ENCODE data around the gene TMEM225B.
A peak's percentile ranks its signal among the peaks of the same experiment; 100 is the strongest.
"Not testable (repeated sequence)": the region's sequence is repeated elsewhere in the genome, so short reads cannot be mapped to it uniquely, and the experiment has no call there.

Gene TMEM225B

GRCh38 chr7:99597762-99598501 is at the start of gene TMEM225B:
TMEM225B (plus strand) TSS chr7:99598267; CDS start chr7:99604389, 6,122 bp downstream.
- Mint-ChIP-seq H3K27ac (no peak within 1 kb of the TSS), H3K27me3 (no peaks in the 10 kb centered on the region), H3K4me1 (no peaks in the 10 kb centered on the region), H3K9me3 (no peaks in the 10 kb centered on the region), H3K4me3 (no peak within 1 kb of the TSS), H3K36me3 (peaks cover 0 to 6% of the 10 kb centered on the region in 2 donors)
- ATAC-seq (replicated peaks): no peak
- DNase-seq: no peak

- DNase-seq; H3K9me3 Mint-ChIP-seq; H3K27ac Mint-ChIP-seq; H3K4me3 Mint-ChIP-seq; H3K27me3 Mint-ChIP-seq; ATAC-seq (replicated peaks): not testable (repeated sequence)
- H3K4me1 Mint-ChIP-seq: peaks cover 15 to 30% of the 10 kb centered on the region in 2 donors
- peaks cover 23 to 39% of the 10 kb centered on the region in 2 donors for H3K36me3 Mint-ChIP-seq
These were observed 48.5 kb upstream of the TMEM225B start for GRCh38 chr7:99549545-99549944.

GRCh38 chr7:99551334-99551733 is 46.7 kb upstream of the TMEM225B start:
- Mint-ChIP-seq H3K36me3 (peaks cover 28 to 40% of the 10 kb centered on the region in 2 donors), H3K27me3 (no peaks in the 10 kb centered on the region), H3K9me3 (peaks cover 0 to 2% of the 10 kb centered on the region in 2 donors), H3K27ac (peak overlapping the region; percentile 96), H3K4me3 (peak overlapping the region; percentile 88 to 94), H3K4me1 (peaks cover 25 to 37% of the 10 kb centered on the region in 2 donors)
- ATAC-seq (replicated peaks) (peak; percentile 10 to 21), DNase-seq (no peak)

GRCh38 chr7:99551767-99552463 is 46.2 kb upstream of the TMEM225B start, which contains the start of gene FAM200A:
FAM200A (minus strand) TSS chr7:99552114; CDS start chr7:99548407, 3,707 bp downstream.
- peak within 1 kb of the TSS; percentile 88 to 94 for H3K4me3 Mint-ChIP-seq
- peaks cover 28 to 40% of the 10 kb centered on the region in 2 donors for H3K36me3 Mint-ChIP-seq
- peaks cover 0 to 2% of the 10 kb centered on the region in 2 donors for H3K9me3 Mint-ChIP-seq
- no peaks in the 10 kb centered on the region for H3K27me3 Mint-ChIP-seq
- peak within 1 kb of the TSS; percentile 96 for H3K27ac Mint-ChIP-seq
- H3K4me1 Mint-ChIP-seq: peaks cover 25 to 40% of the 10 kb centered on the region in 2 donors
- DNase-seq: peak; percentile 76
- peak; percentile 100 for ATAC-seq (replicated peaks)

- H3K36me3 Mint-ChIP-seq: peaks cover 27 to 38% of the 10 kb centered on the region in 2 donors
- H3K27me3 Mint-ChIP-seq: no peaks in the 10 kb centered on the region
- no peak for ATAC-seq (replicated peaks)
- H3K9me3 Mint-ChIP-seq: peaks cover 0 to 2% of the 10 kb centered on the region in 2 donors
- peak overlapping the region in 1 of 2 donors; percentile 37 for H3K4me3 Mint-ChIP-seq
- no peak for DNase-seq
- no peak overlapping the region for H3K27ac Mint-ChIP-seq
- peaks cover 31 to 46% of the 10 kb centered on the region in 2 donors for H3K4me1 Mint-ChIP-seq
These were observed 45.0 kb upstream of the TMEM225B start for GRCh38 chr7:99553039-99553438.

- DNase-seq (no peak), ATAC-seq (replicated peaks) (no peak)
- H3K4me1 Mint-ChIP-seq: peaks cover 31 to 46% of the 10 kb centered on the region in 2 donors
- no peaks in the 10 kb centered on the region for H3K27me3 Mint-ChIP-seq
- H3K36me3 Mint-ChIP-seq: peaks cover 27 to 35% of the 10 kb centered on the region in 2 donors
- no peak overlapping the region for H3K4me3 Mint-ChIP-seq
- no peaks in the 10 kb centered on the region for H3K9me3 Mint-ChIP-seq
- no peak overlapping the region for H3K27ac Mint-ChIP-seq
These were observed 43.1 kb upstream of the TMEM225B start for GRCh38 chr7:99554939-99555338.

- DNase-seq: no peak
- Mint-ChIP-seq H3K9me3 (no peaks in the 10 kb centered on the region), H3K4me3 (peak overlapping the region; percentile 94 to 100), H3K4me1 (peaks cover 33 to 49% of the 10 kb centered on the region in 2 donors), H3K27ac (peak overlapping the region; percentile 88), H3K27me3 (no peaks in the 10 kb centered on the region), H3K36me3 (peaks cover 40 to 42% of the 10 kb centered on the region in 2 donors)
- no peak for ATAC-seq (replicated peaks)
These were observed 40.9 kb upstream of the TMEM225B start for GRCh38 chr7:99557196-99557607.

GRCh38 chr7:99557940-99558305 is 40.1 kb upstream of the TMEM225B start:
- Mint-ChIP-seq H3K27me3 (no peaks in the 10 kb centered on the region), H3K4me1 (peaks cover 37 to 51% of the 10 kb centered on the region in 2 donors), H3K27ac (peak overlapping the region; percentile 99), H3K9me3 (no peaks in the 10 kb centered on the region), H3K36me3 (peaks cover 44 to 46% of the 10 kb centered on the region in 2 donors), H3K4me3 (peak overlapping the region; percentile 94 to 100)
- ATAC-seq (replicated peaks) (peak; percentile 71 to 72), DNase-seq (no peak)

- Mint-ChIP-seq H3K36me3 (peaks cover 42 to 43% of the 10 kb centered on the region in 2 donors), H3K4me3 (peak within 1 kb of the TSS; percentile 94 to 100), H3K27me3 (no peaks in the 10 kb centered on the region), H3K9me3 (no peaks in the 10 kb centered on the region), H3K4me1 (peaks cover 35 to 47% of the 10 kb centered on the region in 2 donors), H3K27ac (peak within 1 kb of the TSS; percentile 99)
- DNase-seq (peak; percentile 83), ATAC-seq (replicated peaks) (peak; percentile 88 to 90)
These were observed 39.5 kb upstream of the TMEM225B start, which contains the start of gene ZNF655 for GRCh38 chr7:99558306-99559174. ZNF655 (plus strand) TSS chr7:99558642; CDS start chr7:99560560, 1,918 bp downstream.

GRCh38 chr7:99559175-99559915 is 38.7 kb upstream of the TMEM225B start:
- ATAC-seq (replicated peaks): no peak
- peak overlapping the region; percentile 94 to 100 for H3K4me3 Mint-ChIP-seq
- no peak for DNase-seq
- H3K9me3 Mint-ChIP-seq: no peaks in the 10 kb centered on the region
- H3K4me1 Mint-ChIP-seq: peaks cover 39 to 55% of the 10 kb centered on the region in 2 donors
- no peaks in the 10 kb centered on the region for H3K27me3 Mint-ChIP-seq
- peak overlapping the region; percentile 99 for H3K27ac Mint-ChIP-seq
- H3K36me3 Mint-ChIP-seq: peaks cover 44 to 45% of the 10 kb centered on the region in 2 donors

- Mint-ChIP-seq H3K4me3 (no peak overlapping the region), H3K36me3 (peaks cover 38 to 46% of the 10 kb centered on the region in 2 donors), H3K27me3 (no peaks in the 10 kb centered on the region), H3K4me1 (peaks cover 31 to 49% of the 10 kb centered on the region in 2 donors), H3K27ac (no peak overlapping the region), H3K9me3 (no peaks in the 10 kb centered on the region)
- ATAC-seq (replicated peaks) (no peak), DNase-seq (no peak)
These were observed 37.0 kb upstream of the TMEM225B start for GRCh38 chr7:99560834-99561736.

- H3K27me3 Mint-ChIP-seq: no peaks in the 10 kb centered on the region
- DNase-seq (no peak), ATAC-seq (replicated peaks) (no peak)
- peak overlapping the region; percentile 71 for H3K27ac Mint-ChIP-seq
- H3K4me3 Mint-ChIP-seq: no peak overlapping the region
- H3K9me3 Mint-ChIP-seq: no peaks in the 10 kb centered on the region
- peaks cover 38 to 49% of the 10 kb centered on the region in 2 donors for H3K36me3 Mint-ChIP-seq
- peaks cover 30 to 48% of the 10 kb centered on the region in 2 donors for H3K4me1 Mint-ChIP-seq
These were observed 36.4 kb upstream of the TMEM225B start for GRCh38 chr7:99561737-99562051.
